Mucosa of gallbladder (tissue), 1 donor: ENCODE results near the gene UBR7. TPM values are rescaled to one million over a fixed set of nuclear protein-coding genes. Genes with fewer than 3 reads are reported as not detected.
"Not testable (repeated sequence)": the region's sequence is repeated elsewhere in the genome, so short reads cannot be mapped to it uniquely, and the experiment has no call there.

Experiments
- DNase-seq: peaks from one replicate; pipeline ENCODE4 v3.0.0-alpha.2; 2020; ENCODE audit warnings: low spot score
- total RNA-seq: library from RNA; stranded (reverse); gene quantifications from one replicate; pipeline ENCODE4 v1.2.1, GENCODE V29; 2021
- donor health status: DM: no; HTN: no; CAD: no.

The UBR7 gene
- 17.8 TPM for total RNA-seq

- DNase-seq, result peak; percentile 96
These were observed at the start of gene UBR7, which contains the start of gene GON7 for GRCh38 chr14:93206793-93207467. Gene UBR7, plus strand, starts transcription at chr14:93207256. Its CDS starts 36 bp downstream, at chr14:93207292. Gene GON7, minus strand, starts transcription at chr14:93207065. Its CDS starts 28 bp downstream, at chr14:93207037.

GRCh38 chr14:93158349-93158748 is 48.7 kb upstream of the UBR7 start:
- DNase-seq, result not testable (repeated sequence)

- DNase-seq, result not testable (repeated sequence)
These were observed 47.3 kb upstream of the UBR7 start for GRCh38 chr14:93159625-93160352.

GRCh38 chr14:93160353-93160801 is 46.7 kb upstream of the UBR7 start:
- no peak for DNase-seq

- no peak for DNase-seq
These were observed 45.6 kb upstream of the UBR7 start for GRCh38 chr14:93161411-93161940.

- no peak for DNase-seq
These were observed 43.5 kb upstream of the UBR7 start for GRCh38 chr14:93163564-93163963.

- DNase-seq, result not testable (repeated sequence)
These were observed 41.5 kb upstream of the UBR7 start for GRCh38 chr14:93165271-93166265.

- not testable (repeated sequence) for DNase-seq
These were observed 38.4 kb upstream of the UBR7 start for GRCh38 chr14:93168610-93169009.

- DNase-seq, result not testable (repeated sequence)
These were observed 37.4 kb upstream of the UBR7 start for GRCh38 chr14:93169619-93170018.

- not testable (repeated sequence) for DNase-seq
These were observed 36.9 kb upstream of the UBR7 start for GRCh38 chr14:93170141-93170540.

- no peak for DNase-seq
These were observed 35.7 kb upstream of the UBR7 start for GRCh38 chr14:93171376-93171775.

- no peak for DNase-seq
These were observed 33.1 kb upstream of the UBR7 start for GRCh38 chr14:93173943-93174395.

GRCh38 chr14:93174731-93175130 is 32.3 kb upstream of the UBR7 start:
- not testable (repeated sequence) for DNase-seq

- no peak for DNase-seq
These were observed 31.6 kb upstream of the UBR7 start for GRCh38 chr14:93175492-93175891.

- no peak for DNase-seq
These were observed 23.3 kb upstream of the UBR7 start for GRCh38 chr14:93183596-93184317.

GRCh38 chr14:93184391-93185348 is 22.4 kb upstream of the UBR7 start, which contains the start of the genes LYSET and MOAP1:
Gene LYSET, plus strand, starts transcription at chr14:93185317. Its CDS starts 89 bp downstream, at chr14:93185406.
Gene MOAP1, minus strand, starts transcription at chr14:93184897. Its CDS starts 655 bp downstream, at chr14:93184242.
- peak; percentile 89 for DNase-seq

- no peak for DNase-seq
These were observed 21.7 kb upstream of the UBR7 start for GRCh38 chr14:93185349-93185720.

GRCh38 chr14:93186466-93186865 is 20.6 kb upstream of the UBR7 start:
- no peak for DNase-seq

GRCh38 chr14:93186956-93187355 is 20.1 kb upstream of the UBR7 start:
- no peak for DNase-seq
